OCI-LY3 (cell line): Measurements from ENCODE around the gene PASK.

Source experiments
- H2AFZ ChIP-seq: fragments of 200-600, 300-600 bp; shearing (Covaris generic); 2 replicates; pipeline ENCODE4 v1.6.0; 2014; ENCODE audit warnings: antibody characterized with exemption, low read depth, low read length
- H3K27ac ChIP-seq: fragments of 200-600, 300-600 bp; sonication (generic); 2 replicates; pipeline ENCODE4 v1.5.1; 2014; ENCODE audit warnings: mild to moderate bottlenecking, low read length, moderate library complexity, mixed read lengths
- H3K27me3 ChIP-seq: fragments of 200-600, 300-600 bp; sonication (generic); 2 replicates; pipeline ENCODE4 v1.6.1; 2014; ENCODE audit warnings: low read depth, low read length, mixed read lengths
- H3K36me3 ChIP-seq: fragments of 200-600, 300-600 bp; sonication (generic); replicated peaks from 2 replicates; pipeline ENCODE3; 2014; ENCODE audit warnings: low read depth, low read length, mixed read lengths
- H3K4me1 ChIP-seq: fragments of 300-600, 200-600 bp; sonication (generic); 2 replicates; pipeline ENCODE4 v1.6.1; 2014; ENCODE audit warnings: low read length, mixed read lengths
- H3K4me2 ChIP-seq: fragments of 200-600, 300-600 bp; sonication (generic); 2 replicates; pipeline ENCODE4 v1.6.1; 2014; ENCODE audit warnings: low read length, mixed read lengths
- H3K4me3 ChIP-seq: fragments of 300-600, 200-600 bp; sonication (generic); 2 replicates; pipeline ENCODE4 v1.5.1; 2014; ENCODE audit warnings: antibody characterized with exemption, mild to moderate bottlenecking, low read length, moderate library complexity
- H3K79me2 ChIP-seq: fragments of 300-600, 200-600 bp; shearing (Covaris generic); 2 replicates; pipeline ENCODE4 v1.6.1; 2014; ENCODE audit warnings: mild to moderate bottlenecking, low read length, mixed read lengths
- H3K9ac ChIP-seq: fragments of 300-600, 200-600 bp; shearing (Covaris generic); 2 replicates; pipeline ENCODE4 v1.6.0; 2014; ENCODE audit warnings: mild to moderate bottlenecking, low read length, moderate library complexity
- H3K9me3 ChIP-seq: fragments of 200-600, 300-600 bp; shearing (Covaris generic); 2 replicates; pipeline ENCODE4 v1.6.1; 2014; ENCODE audit warnings: low read length, mixed read lengths; ENCODE audit not compliant: insufficient read depth
- H4K20me1 ChIP-seq: fragments of 200-600, 300-600 bp; sonication (generic); 2 replicates; pipeline ENCODE4 v1.6.1; 2016; ENCODE audit warnings: low read length, mixed read lengths; ENCODE audit not compliant: insufficient read depth
- CTCF ChIP-seq: fragments of 200-600, 300-600 bp; sonication (generic); IDR thresholded peaks from 2 replicates; pipeline ENCODE4 v1.5.1; 2014; ENCODE audit warnings: antibody characterized with exemption, low read length, low read depth
- EZH2phosphoT487 ChIP-seq: fragments of 200-600 bp; shearing (Covaris generic); IDR thresholded peaks from 2 replicates; pipeline ENCODE4 v1.6.1; 2018; ENCODE audit warnings: antibody characterized with exemption, mixed run types, low read depth

The PASK gene

DNA sequence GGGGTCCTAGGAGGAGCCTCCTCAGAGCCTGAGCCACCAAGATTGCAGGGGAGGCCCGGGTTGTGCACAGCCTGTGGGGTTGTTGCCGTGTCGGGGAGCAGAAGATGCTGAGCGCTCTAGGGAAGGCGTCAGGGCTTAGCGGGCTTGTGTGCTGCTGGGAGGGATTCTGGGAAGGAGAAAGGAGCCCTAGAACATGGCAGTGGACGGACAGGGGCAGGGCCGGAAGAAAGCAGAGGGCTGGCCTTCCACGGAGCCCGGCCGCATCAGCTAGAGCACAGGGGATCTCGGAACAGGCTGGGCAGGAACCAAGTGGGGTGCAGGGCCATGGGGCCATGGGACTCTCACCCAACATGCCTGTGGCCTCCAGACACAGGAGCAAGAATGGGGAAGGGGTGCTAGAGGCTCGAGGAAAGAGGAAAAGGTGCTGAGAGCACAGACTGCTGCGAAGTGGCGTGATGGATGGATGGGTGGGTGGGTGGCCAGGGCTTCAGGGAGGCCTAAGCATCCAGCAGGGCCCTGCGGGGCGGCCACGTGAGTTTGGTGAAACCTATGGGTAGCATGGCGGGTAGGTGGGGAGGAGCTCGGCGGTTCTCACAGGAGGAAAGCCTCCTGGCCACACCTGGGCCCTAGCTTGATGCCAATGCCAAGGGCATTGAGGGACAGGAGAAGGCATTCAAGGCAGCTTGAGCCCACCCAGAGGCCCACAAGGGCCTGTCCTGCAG, 82.9 kb downstream of the PASK start:
- Histone ChIP-seq H3K9me3 (no peaks in the 10 kb centered on the region), H3K4me2 (no peak overlapping the region)

GRCh38 chr2:241065355-241065803, 83.9 kb downstream of the PASK start:
- TF ChIP-seq EZH2phosphoT487 (no peak), CTCF (no peak)
- H4K20me1 ChIP-seq, result no peaks in the 10 kb centered on the region
- H3K9me3 ChIP-seq, result no peaks in the 10 kb centered on the region
- H3K4me1 ChIP-seq, result peaks cover 4% of the 10 kb centered on the region
- H3K4me2 ChIP-seq, result no peak overlapping the region
- no peaks in the 10 kb centered on the region for H3K79me2 ChIP-seq
- no peak overlapping the region for H3K4me3 ChIP-seq
- no peak overlapping the region for H3K27ac ChIP-seq
- no peaks in the 10 kb centered on the region for H3K36me3 ChIP-seq
- no peaks in the 10 kb centered on the region for H3K27me3 ChIP-seq
- H2AFZ ChIP-seq, result no peak overlapping the region
- no peak overlapping the region for H3K9ac ChIP-seq

More for the DNA sequence above, 82.9 kb downstream of the PASK start:
- Histone ChIP-seq H3K36me3 (no peaks in the 10 kb centered on the region), H3K9ac (no peak overlapping the region), H3K4me1 (peaks cover 4% of the 10 kb centered on the region), H3K27me3 (no peaks in the 10 kb centered on the region), H3K27ac (no peak overlapping the region), H4K20me1 (no peaks in the 10 kb centered on the region), H2AFZ (no peak overlapping the region), H3K4me3 (no peak overlapping the region), H3K79me2 (no peaks in the 10 kb centered on the region)
- TF ChIP-seq EZH2phosphoT487 (no peak), CTCF (no peak)

DNA sequence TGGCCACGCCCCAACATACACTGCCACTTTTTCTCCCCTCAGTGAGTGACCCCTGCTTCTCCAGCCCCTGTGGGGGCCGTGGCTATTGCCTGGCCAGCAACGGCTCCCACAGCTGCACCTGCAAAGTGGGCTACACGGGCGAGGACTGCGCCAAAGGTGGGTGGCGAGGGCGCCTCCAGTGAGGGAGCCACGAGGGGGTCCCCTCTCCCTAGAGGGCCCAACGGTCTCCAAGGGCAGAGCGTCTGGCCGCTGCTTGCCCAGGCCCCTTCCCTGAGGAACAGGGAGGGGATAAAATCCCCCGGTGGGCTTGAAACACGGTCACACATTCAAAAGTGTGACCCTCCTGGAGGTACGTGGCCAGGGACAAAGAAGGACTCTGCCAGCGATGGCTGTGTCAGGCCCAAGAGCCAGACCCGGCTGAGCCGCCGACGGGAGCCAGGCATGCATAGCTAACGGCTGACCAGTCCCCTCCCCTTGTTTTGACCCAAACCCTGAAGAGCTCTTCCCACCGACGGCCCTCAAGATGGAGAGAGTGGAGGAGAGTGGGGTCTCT, 84.4 kb downstream of the PASK start:
- Histone ChIP-seq H3K27ac (no peak overlapping the region), H3K9ac (no peak overlapping the region), H3K27me3 (no peaks in the 10 kb centered on the region)

More for the DNA sequence above, 84.4 kb downstream of the PASK start:
- H3K4me2 ChIP-seq, result no peak overlapping the region
- H4K20me1 ChIP-seq, result no peaks in the 10 kb centered on the region
- no peaks in the 10 kb centered on the region for H3K79me2 ChIP-seq
- no peak for TF ChIP-seq EZH2phosphoT487
- no peak for TF ChIP-seq CTCF
- H3K4me1 ChIP-seq, result peaks cover 4% of the 10 kb centered on the region
- H3K9me3 ChIP-seq, result no peaks in the 10 kb centered on the region
- no peak overlapping the region for H3K4me3 ChIP-seq
- H3K36me3 ChIP-seq, result no peaks in the 10 kb centered on the region
- H2AFZ ChIP-seq, result no peak overlapping the region
